Gastrocnemius medialis (tissue), 4 donors: ENCODE measurements around the gene DNPEP.

Experiments used
- POLR2A ChIP-seq, 2 donors: fragments of 450-650 bp; IDR thresholded peaks; one replicate each; pipeline ENCODE4 v1.6.1; 2017; ENCODE audit warnings: antibody characterized with exemption in 2 of 2, mild to moderate bottlenecking in 2 of 2, moderate library complexity in 2 of 2
- TF ChIP-seq, protein P1 (sequence below), 5 experiments: fragments of 450-650 bp in 3 of 5; fragments of 200-600 bp in 2 of 5; sonication (generic) in 2 of 5; IDR thresholded peaks in 4 of 5; conservative IDR thresholded peaks in 1 of 5; 1 replicate in 4 of 5; 2 replicates in 1 of 5; pipeline ENCODE4 v1.5.1; 2016 to 2019; ENCODE audit warnings: antibody characterized with exemption in 5 of 5, mild to moderate bottlenecking in 3 of 5, moderate library complexity in 3 of 5

DNA sequence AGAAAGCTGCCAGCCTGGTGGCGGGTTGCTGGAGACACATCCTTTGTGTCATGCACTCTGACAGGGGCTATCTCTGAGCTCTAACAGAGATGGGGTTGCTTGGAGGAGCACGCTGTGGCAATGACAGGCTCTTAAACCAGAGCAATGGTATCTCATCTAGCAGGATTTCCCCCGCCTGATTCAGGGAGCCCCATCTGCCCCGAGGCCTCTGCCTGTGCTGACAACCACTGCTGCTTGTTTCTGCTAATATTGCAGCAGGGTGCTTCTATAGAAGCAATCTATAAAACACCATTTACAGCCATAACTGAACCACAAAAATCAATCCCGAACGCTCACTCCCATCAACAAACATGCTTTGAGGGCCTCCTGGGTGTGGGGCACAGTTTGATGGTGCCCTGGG lies 12.8 kb upstream of the DNPEP start:
- no peak for TF ChIP-seq POLR2A (IDR thresholded peaks at IDR 0.05)
- TF ChIP-seq, protein P1, sequence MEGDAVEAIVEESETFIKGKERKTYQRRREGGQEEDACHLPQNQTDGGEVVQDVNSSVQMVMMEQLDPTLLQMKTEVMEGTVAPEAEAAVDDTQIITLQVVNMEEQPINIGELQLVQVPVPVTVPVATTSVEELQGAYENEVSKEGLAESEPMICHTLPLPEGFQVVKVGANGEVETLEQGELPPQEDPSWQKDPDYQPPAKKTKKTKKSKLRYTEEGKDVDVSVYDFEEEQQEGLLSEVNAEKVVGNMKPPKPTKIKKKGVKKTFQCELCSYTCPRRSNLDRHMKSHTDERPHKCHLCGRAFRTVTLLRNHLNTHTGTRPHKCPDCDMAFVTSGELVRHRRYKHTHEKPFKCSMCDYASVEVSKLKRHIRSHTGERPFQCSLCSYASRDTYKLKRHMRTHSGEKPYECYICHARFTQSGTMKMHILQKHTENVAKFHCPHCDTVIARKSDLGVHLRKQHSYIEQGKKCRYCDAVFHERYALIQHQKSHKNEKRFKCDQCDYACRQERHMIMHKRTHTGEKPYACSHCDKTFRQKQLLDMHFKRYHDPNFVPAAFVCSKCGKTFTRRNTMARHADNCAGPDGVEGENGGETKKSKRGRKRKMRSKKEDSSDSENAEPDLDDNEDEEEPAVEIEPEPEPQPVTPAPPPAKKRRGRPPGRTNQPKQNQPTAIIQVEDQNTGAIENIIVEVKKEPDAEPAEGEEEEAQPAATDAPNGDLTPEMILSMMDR (IDR thresholded peaks at IDR 0.05 in 4 of 5, conservative IDR thresholded peaks at IDR 0.05 in 1 of 5), result no peak
